Hepatocyte (in vitro differentiated cells): ENCODE data around the gene KDM1B.

Experiments used
- EZH2 ChIP-seq: fragments of 200-600 bp; sonication (generic); IDR thresholded peaks from 2 replicates; pipeline ENCODE4 v1.6.1; 2016; ENCODE audit warnings: antibody characterized with exemption, mild to moderate bottlenecking, borderline replicate concordance
- TF ChIP-seq, protein P1 (sequence below): fragments of 200-600 bp; sonication (generic); IDR thresholded peaks from 2 replicates; pipeline ENCODE4 v1.5.1; 2016; ENCODE audit warnings: antibody characterized with exemption, mild to moderate bottlenecking; ENCODE audit not compliant: poor library complexity

GRCh38 chr6:18270216-18270615 lies 115.0 kb downstream of the KDM1B start:
- TF ChIP-seq EZH2: no peak
- TF ChIP-seq, protein P1, sequence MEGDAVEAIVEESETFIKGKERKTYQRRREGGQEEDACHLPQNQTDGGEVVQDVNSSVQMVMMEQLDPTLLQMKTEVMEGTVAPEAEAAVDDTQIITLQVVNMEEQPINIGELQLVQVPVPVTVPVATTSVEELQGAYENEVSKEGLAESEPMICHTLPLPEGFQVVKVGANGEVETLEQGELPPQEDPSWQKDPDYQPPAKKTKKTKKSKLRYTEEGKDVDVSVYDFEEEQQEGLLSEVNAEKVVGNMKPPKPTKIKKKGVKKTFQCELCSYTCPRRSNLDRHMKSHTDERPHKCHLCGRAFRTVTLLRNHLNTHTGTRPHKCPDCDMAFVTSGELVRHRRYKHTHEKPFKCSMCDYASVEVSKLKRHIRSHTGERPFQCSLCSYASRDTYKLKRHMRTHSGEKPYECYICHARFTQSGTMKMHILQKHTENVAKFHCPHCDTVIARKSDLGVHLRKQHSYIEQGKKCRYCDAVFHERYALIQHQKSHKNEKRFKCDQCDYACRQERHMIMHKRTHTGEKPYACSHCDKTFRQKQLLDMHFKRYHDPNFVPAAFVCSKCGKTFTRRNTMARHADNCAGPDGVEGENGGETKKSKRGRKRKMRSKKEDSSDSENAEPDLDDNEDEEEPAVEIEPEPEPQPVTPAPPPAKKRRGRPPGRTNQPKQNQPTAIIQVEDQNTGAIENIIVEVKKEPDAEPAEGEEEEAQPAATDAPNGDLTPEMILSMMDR: no peak
